ENCODE data around the gene EFCAB12.

EFCAB12 gene

DNA sequence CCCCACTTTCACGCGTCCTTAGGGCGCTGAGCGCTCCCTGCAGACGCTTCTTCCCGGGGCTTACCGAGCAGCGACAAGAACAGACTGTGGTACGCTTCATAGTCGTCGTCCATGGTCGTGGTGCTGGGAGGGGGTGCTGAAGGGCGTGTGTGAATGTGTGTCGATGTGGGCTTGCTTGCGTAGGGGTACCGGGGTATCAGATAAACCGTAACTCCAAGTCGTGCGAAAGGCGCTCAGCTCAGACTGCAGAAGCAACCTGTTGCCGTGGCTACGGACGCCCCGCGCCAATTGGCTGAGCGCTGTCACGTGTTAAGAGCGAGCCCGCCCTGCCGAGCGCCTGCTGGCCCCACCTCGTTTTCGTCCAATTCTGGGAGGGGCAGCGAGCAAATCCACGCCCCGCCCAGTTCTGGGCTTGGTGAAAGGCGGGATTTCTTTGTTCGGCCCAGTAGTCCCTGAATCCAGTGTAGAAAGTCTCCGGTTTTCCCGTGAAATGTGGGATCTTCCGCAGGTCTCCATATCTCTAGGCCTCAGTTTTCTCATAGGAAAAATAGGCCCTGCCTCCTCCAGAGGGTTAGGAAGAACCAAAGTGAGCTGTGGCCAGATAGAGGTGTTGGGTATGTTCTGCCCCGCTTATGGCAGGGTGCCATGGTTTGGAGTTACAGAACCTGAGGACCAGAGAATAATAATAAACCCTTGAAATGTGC, at the start of gene EFCAB12:
EFCAB12 (minus strand) TSS at position 261 of the 704 bp plus-strand sequence; CDS start at position 113, 148 bp downstream.
- DNase-seq (ENCODE audit: low spot score) = peak; percentile 96

DNA sequence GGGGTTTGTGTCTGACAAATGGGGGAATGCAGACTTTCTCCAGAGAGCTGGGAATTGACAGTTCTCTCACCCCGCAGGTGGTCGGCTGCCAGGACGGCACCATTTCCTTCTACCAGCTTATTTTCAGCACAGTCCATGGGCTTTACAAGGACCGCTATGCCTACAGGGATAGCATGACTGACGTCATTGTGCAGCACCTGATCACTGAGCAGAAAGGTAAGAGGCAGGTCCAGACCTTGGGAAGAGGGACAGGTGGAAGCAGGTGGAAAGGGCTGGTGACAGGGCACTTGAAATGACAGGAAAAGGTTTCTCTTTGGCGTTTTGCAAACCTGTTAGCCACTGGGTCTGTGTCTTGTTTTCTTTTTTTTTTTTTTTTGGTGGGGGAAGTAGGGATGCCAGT, 48.1 kb upstream of the EFCAB12 start:
- no peak for DNase-seq (ENCODE audit: low spot score)

DNA sequence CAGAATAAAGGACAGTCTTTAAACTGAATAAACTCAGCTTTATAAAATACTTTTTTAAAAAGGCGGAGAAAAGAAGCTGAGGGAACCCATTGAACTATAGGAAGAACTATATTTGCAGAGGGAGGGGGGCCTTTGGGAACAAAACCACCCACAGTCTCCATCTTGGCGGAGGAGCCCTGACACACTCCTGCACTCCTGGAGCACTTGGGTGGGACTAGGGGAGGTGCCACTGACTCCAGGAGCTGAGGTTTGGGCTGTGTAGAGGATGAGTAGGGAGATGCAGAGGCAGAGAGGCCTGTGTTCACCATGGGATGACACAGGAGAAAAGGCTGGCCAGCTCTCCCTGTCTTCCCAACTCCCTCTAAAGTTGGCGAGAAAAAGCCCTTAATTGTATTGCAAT, 47.4 kb upstream of the EFCAB12 start:
- DNase-seq (ENCODE audit: low spot score) = no peak

DNA sequence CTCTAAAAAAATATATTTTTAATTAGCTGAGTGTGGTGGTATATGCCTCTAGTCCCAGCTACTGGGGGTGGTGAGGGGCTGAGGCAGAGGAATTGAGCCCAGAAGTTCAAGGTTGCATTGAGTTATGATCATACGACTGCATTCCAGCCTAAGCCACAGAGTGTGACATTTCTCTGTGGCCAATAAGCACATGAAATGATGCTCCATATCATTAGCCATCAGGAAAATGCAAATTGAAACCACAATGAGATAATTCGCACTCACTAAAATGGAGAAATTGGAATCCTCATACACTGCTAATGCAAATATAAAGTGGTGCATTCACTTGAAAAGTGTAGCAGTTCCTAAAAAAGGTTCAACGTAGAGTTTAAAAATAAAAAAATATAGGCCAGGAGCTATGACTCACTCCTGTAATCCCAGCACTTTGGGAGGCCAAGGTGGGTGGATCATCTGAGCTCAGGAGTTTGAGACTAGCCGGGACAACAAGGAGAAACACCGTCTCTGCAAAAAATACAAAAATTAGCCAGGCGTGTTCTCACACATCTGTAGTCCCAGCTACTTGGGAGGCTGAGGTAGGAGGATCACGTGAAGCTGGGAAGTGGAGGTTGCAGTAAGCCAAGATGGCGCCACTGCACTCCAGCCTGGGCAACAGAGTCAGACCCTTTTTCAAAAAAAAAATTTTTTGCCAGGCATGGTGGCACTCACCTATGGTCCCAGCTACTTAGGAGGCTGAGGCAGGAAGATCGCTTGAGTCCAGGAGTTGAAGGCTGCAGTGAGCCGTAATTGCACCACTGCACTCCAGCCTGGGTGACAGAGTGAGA, 46.8 kb upstream of the EFCAB12 start:
- no peak for DNase-seq (ENCODE audit: low spot score)

DNA sequence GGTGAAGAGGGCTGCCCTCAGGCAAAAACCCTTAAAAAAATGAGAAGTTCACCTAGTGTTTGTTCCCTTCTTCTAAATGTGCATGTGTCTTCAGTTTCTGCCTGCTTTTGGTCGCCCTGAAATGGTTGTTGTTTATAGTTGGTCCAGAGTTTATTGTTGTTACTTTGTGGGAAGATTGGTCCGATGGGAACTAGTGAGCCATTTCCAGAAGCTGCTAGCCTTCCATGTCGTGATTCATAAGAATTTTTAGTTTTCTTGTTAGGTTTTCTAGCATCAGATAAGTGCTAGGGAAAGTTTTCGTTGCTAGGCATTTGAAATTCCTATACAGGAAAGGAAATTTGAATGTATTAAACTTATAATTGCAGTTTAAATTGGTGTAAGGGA, 45.3 kb upstream of the EFCAB12 start:
- DNase-seq (ENCODE audit: low spot score) = no peak

DNA sequence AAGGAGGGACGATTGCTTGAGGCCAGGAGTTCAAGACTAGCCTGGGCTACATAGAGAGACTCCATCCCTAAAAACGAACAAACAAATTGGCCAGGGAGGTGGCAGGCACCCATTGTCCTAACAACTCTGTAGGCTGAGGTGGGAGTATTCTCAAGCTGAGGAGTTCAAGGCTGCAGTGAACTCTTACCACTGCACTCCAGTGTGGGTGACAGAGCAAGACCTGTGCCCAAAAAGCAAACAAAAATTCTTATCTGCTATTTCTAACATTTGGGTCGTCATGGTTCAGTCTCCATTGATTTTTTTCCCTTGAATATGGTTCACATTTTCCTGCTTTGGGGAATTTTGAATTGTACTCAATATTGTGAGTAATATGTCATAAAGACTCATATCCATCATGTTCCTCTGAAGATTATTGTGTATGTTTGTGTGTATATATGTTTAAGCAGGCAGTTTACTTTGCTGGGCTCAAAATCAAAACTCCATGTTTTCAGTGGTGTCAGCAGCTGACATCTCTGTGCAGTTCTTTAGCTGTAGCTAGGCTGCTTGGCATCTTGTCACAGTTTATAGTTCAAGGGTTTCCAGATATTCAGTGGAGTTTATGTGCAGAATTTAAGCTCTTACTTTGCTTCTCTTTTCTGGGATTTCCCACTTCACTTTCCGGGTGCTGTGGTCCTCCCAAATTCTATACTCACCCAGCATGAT, 44.8 kb upstream of the EFCAB12 start:
- no peak for DNase-seq (ENCODE audit: low spot score)

DNA sequence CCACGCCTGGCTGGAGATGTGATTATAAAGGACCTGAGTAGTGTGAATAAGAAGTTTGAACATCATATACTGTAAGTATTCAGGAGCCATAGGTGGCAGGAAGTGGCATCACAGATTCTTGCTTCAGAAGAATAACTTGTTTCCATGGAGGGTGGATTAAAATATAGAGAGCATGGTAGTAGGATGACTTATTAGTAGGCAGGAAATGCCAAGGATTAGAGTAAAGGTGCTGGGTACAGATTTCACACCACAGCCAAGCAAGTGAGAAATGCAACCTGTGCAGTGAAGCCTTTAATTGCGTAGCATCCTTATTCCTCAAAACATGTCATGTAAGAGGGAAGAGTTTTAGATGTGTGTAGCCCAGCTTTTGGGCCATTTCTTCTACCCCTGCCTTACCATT, 42.4 kb upstream of the EFCAB12 start:
- DNase-seq (ENCODE audit: low spot score) = no peak

DNA sequence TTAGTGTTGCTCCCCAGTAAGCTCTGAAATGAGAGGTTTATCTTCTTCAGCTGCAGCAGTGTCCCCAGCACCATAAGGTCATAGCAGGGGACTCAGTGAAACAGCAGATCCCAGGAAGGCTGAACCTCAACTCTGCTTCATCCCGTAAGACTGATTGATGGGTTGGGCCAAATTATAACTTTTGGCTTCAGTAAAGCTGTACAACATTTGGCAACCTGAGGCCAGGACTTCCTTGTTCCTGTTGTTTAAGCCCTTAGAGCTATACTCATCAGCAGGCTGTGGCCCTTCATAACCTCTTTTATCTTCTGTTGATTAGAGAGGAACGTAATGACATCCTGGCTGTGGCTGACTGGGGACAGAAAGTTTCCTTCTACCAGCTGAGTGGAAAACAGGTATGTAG, 40.6 kb upstream of the EFCAB12 start:
- DNase-seq (ENCODE audit: low spot score) = no peak

DNA sequence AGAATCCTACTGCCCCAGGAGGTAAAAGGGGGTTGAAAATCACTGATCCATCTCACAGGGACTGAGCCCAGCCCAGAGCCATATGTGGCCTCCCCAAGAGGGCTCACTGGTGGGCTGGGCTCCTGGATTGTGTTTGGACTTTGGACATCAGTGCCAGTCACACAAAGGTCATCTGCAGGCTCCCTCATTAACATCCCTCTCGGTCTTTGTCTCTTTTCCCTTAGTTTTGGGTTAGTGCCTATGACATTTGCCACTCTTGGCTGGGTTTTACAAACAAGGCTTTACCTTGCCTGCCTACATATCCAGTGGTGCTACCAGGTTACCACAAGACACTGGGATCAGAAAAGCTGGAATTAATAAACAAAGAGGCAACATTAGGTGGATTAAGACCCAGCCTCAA, 39.5 kb upstream of the EFCAB12 start:
- DNase-seq (ENCODE audit: low spot score) = no peak

DNA sequence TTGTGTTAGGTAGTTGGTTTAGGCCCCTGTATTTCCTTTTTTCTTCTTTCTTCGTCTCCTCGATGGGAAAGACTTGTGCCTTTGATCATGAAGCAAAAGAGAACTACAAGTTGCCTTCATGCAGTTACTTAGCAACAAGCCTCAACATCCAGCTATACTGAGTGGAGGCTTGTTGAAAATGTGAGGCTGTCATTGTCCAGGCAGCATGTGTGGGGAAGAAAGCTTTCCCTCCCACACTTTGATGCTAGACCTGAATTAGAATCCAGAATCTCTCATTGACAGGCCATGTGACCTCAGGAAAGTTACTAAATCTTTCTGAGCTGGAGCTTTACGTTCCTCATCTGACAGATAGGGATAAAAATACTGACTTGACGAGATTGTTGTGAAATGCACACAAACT, 35.3 kb upstream of the EFCAB12 start:
- DNase-seq (ENCODE audit: low spot score) = no peak

DNA sequence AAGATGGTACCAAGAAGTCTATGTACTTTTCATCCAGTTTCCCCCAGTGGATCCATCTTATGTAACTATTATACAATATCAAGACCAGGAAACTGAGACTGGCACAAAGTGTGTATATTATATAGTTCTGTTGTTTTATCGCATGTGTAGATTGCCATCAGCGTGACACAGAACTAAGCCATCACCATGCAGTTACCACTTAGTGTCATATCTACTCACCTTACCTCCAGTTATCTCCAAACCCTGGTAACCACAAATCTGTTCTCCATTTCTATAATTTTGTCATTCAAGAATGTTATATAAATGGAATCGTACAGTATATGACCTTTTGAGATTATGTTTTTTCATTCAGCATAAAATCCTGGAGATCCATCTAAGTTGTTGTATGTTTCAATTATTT, 34.7 kb upstream of the EFCAB12 start:
- no peak for DNase-seq (ENCODE audit: low spot score)

DNA sequence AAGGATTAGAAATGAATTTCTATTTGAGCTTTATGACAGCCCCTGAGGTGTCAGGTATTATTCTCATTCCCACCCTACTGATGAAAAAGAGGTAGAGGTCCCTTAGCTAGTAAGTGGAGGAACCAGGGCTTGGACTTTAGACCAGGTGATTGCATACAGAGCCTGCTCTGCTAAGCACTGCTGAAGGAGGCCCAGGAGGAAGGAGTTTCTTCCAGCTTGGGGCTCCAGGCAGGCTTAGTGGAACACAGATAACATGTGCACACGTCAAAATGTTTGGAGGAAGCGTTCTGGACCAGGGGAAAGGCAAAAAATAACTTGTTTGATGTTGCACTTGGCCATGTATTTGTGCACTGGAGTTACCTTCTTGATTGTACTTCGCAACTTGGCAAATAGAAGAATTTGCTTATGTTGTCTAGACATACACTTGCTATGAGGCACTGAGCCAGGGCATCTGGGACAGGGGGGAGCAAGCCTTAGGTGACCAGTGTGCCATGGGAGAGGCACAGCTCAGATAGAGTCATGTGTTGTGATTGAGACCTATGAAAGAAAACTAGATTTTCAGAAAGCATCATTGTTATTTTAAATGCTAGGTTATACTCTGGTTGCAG, 34.0 kb upstream of the EFCAB12 start:
- DNase-seq (ENCODE audit: low spot score) = no peak

DNA sequence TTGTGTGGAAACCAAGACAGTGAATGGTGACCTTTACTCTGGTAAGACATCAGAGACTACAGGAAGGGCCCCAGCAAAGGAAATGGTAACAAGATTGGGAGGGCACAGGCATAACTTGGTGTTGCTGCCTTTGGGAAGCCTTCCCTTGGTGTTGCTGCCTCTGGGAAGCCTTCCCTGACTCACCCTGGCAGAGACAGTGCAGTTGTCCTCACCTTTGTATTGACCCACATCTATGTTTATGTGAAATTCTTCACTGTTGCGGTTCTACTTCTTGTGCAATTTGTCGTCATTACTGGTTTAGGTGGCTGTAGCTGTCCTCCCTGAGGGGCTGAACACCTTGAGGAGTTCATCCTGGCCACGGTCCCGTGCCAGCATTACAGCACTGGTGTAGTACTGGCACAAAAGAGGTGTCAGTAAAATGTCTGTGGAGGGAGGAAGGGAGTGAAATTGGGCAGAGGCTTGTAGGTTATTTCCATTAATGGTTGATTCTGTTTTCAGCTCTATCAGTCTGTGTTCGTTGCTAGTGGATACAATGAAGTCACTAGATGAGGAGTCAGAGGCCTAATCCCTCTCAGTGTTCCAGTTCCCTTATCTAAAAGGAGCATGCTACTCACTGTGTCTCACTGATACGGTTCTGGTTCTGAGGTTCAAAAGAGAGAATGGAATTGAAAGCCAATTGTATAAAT, 33.2 kb upstream of the EFCAB12 start:
- no peak for DNase-seq (ENCODE audit: low spot score)

DNA sequence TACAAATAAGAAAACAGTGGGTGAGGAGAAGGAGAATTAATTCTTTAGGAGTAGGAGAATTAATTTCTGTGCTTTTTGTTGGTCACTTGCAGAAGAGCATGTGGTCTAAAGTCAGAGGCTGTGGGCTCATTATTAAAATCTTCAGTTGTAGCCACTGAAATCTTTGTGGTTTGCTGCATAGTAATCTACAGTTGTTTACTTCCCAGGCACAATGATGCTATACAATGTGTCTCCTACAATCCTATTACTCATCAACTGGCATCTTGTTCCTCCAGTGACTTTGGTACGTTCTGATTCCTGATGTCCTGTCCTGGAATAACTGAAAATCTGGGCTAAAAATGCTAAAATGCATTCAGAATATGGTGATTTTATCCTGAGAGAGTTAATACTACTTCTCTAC, 32.6 kb upstream of the EFCAB12 start:
- DNase-seq (ENCODE audit: low spot score) = no peak

DNA sequence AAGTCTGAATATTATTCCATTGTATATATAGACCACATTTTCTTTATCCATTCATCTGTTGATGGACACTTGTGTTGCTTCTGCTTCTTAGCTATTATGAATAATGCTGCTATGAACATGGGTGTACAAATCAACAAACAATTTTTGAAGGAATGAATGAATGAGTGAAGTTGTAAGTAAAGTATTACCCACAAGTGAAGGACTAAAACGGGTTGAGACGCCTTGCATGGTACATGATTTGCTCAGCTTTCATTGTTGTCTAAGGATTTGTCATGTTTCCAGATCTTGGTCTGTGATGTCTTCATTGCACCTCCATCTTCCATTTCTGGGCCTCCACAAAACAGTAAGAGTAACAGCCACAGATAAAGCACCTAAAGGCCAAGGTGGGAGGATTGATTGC, 32.1 kb upstream of the EFCAB12 start:
- DNase-seq (ENCODE audit: low spot score) = no peak

DNA sequence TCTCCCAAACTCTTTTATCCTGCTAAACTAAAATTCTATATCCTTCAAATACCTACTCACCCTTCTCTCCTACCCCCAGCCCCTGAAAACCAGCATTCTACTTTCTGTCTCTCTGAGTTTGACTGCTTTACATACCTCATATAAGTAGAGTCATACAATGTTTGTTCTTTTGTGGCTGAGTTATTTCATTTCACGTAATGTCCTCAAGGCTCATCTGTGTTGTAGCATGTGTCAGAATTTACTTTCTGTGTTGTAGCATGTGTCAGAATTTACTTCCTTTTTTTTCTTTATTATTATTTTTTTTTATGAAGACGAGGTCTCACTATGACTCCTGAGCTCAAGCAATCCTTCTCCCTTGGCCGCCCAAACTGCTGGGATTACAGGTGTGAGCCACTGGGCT, 31.7 kb upstream of the EFCAB12 start:
- no peak for DNase-seq (ENCODE audit: low spot score)

DNA sequence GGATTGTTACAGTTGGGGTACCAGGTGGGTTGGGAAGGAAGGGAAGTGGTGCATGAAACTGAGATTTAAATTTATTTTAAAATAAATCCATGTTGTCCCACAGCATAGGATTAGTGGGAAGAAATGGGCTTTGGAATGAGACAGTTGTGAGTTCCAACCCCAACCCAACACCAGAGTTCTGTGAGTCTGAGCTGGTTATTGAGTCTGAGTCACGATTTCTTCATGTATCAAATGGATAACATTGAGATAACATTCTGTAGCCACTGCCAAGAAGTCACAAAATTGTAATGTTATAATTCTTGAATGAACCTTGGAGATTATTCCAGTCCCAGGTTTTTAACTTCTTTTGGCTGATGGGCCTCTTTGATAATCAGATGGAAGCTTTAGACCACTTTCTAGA, 25.3 kb upstream of the EFCAB12 start:
- no peak for DNase-seq (ENCODE audit: low spot score)

DNA sequence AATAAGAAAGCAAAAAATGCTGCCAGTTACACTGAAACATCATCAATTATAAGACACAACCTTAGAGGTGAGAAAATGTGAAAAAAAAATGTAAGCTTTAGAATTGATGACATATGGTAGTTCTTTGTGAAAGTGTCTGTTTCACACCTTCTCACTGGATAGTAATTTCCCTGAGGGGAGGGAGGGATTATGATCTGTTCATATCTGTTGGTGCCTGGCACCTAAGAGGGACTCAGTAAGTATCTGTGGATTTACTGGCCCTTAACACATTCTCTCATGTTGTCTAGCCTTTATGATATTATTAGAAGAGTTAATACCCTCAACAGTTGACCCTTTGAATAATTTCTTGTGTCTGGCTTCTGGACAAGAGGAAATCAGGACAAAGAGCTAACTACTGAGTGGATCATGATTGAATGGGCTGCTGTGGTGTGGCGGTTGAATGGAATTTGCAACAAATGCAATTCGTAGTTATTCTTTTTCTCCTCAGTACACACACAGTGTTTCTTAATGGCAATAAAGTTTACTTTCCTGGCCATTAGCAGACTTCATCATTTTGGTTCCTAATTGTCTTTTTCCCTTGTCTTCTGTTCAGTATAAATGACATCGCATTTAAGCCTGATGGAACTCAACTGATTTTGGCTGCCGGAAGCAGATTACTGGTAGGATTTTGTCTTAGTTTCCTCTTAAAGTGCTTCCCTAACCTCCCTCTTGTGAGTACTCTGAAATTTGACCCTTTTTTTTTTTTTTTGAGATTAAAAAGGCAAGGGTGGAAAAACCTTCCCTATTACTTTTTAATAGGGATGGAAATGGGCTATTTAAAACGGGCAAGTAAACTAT, 21.1 kb upstream of the EFCAB12 start:
- no peak for DNase-seq (ENCODE audit: low spot score)

DNA sequence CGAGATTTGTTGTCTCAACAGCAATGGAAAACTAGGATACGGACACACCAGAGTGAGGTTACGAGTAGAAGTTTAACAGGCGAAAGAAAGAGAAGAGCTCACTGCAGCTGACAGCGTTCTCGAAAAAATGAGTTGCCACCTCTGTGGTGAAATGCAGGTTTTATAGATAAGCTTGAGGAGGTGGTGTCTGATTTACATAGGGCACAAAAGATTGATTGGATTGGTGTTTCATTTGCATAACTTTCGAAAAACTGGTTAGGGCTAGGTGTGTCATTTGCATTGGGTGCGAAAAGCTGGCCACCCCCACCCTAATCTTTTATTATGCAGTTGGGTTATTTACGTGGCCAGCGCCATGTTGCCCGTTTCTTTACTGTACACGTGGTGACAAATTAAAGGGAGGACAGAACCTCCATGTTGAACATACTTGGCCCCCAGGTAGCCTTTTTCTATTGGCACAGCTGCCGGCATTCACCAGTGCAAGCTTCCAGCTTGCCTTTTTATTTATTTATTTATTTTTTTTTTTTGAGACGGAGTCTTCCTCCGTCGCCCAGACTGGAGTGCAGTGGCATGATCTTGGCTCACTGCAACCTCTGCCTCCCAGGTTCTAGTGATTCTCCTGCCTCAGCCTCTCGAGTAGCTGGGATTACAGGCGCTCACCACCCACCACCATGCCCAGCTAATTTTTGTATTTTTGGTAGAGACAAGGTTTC, 19.9 kb upstream of the EFCAB12 start:
- DNase-seq (ENCODE audit: low spot score) = peak; percentile 10

DNA sequence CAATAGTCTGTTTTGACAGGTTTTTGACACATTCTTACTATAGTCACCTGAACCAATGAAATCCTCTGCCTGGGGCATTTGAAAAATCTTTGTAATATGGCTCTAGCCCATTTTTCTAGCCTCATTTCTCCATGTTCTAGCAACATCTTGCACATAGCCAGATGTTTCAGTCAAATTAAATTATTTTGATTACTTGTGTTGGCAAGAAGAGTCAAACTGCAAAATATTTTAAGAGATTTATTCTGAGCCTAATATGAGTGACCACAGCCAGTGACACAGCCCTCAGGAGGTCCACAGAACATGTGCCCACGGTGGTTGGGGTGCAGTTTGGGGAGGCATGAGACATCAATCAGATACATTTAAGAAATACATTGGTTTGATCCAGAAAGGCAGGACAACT, 18.5 kb upstream of the EFCAB12 start:
- DNase-seq (ENCODE audit: low spot score) = no peak

Measured in iPS-NIHi11 (cell line).